Activated T-helper 17 cell treated with anti-CD3 and anti-CD28 coated beads, Interleukin-2, amount 50 U/mL, for 72 hours (primary cell): ENCODE data around the gene HOXA3. TPM values are rescaled to one million over a fixed set of nuclear protein-coding genes. Genes with fewer than 3 reads are reported as not detected.

ENCODE experiments used
- ATAC-seq: fragments of 150-1000 bp; cut with Tn5 transposase; replicated peaks from 2 replicates; pipeline ENCODE4 v1.10.0; 2021; ENCODE audit warnings: mild to moderate bottlenecking, moderate library complexity
- H3K27ac Mint-ChIP-seq: one replicate; pipeline ENCODE4 v1.8.0; 2022; ENCODE audit warnings: mixed read lengths
- H3K27me3 Mint-ChIP-seq: one replicate; pipeline ENCODE4 v1.8.0; 2022; ENCODE audit warnings: mixed read lengths
- H3K36me3 Mint-ChIP-seq: one replicate; pipeline ENCODE4 v1.8.0; 2022; ENCODE audit warnings: low read depth, mild to moderate bottlenecking, mixed read lengths
- H3K4me1 Mint-ChIP-seq: one replicate; pipeline ENCODE4 v1.8.0; 2022; ENCODE audit warnings: mixed read lengths
- H3K4me3 Mint-ChIP-seq: one replicate; pipeline ENCODE4 v1.8.0; 2022; ENCODE audit warnings: mild to moderate bottlenecking, mixed read lengths
- H3K9me3 Mint-ChIP-seq: one replicate; pipeline ENCODE4 v1.8.0; 2022; ENCODE audit warnings: mixed read lengths
- total RNA-seq, 2 donors: library from RNA; stranded (reverse); gene quantifications; one replicate each; pipeline ENCODE4 v1.2.3, GENCODE V29; 2022

Gene HOXA3
- total RNA-seq, 2 donors from 2014 or later, result not detected

GRCh38 chr7:27121684-27122076 is 30.7 kb downstream of the HOXA3 start:
- peaks cover 25% of the 10 kb centered on the region for H3K27me3 Mint-ChIP-seq
- no peak for ATAC-seq
- H3K27ac Mint-ChIP-seq, result no peak overlapping the region

GRCh38 chr7:27119412-27119911 is 32.9 kb downstream of the HOXA3 start:
- Mint-ChIP-seq H3K4me1 (no peaks in the 10 kb centered on the region), H3K27ac (no peak overlapping the region), H3K4me3 (no peak overlapping the region), H3K36me3 (no peaks in the 10 kb centered on the region), H3K9me3 (no peaks in the 10 kb centered on the region), H3K27me3 (peaks cover 6% of the 10 kb centered on the region)
- ATAC-seq, result no peak

More at GRCh38 chr7:27121684-27122076, 30.7 kb downstream of the HOXA3 start:
- no peaks in the 10 kb centered on the region for H3K9me3 Mint-ChIP-seq
- no peak overlapping the region for H3K4me3 Mint-ChIP-seq
- no peaks in the 10 kb centered on the region for H3K36me3 Mint-ChIP-seq
- no peaks in the 10 kb centered on the region for H3K4me1 Mint-ChIP-seq

- no peaks in the 10 kb centered on the region for H3K9me3 Mint-ChIP-seq
Observed at GRCh38 chr7:27118580-27118979, 33.8 kb downstream of the HOXA3 start.

GRCh38 chr7:27117887-27118491 is 34.4 kb downstream of the HOXA3 start:
- Mint-ChIP-seq H3K9me3 (no peaks in the 10 kb centered on the region), H3K4me3 (no peak overlapping the region), H3K27ac (no peak overlapping the region), H3K4me1 (no peaks in the 10 kb centered on the region), H3K36me3 (no peaks in the 10 kb centered on the region), H3K27me3 (peaks cover 3% of the 10 kb centered on the region)
- ATAC-seq, result no peak

More at GRCh38 chr7:27118580-27118979, 33.8 kb downstream of the HOXA3 start:
- Mint-ChIP-seq H3K27ac (no peak overlapping the region), H3K4me3 (no peak overlapping the region), H3K27me3 (no peaks in the 10 kb centered on the region), H3K36me3 (no peaks in the 10 kb centered on the region), H3K4me1 (no peaks in the 10 kb centered on the region)
- no peak for ATAC-seq

- Mint-ChIP-seq H3K27me3 (peaks cover 3% of the 10 kb centered on the region), H3K36me3 (no peaks in the 10 kb centered on the region), H3K4me3 (no peak overlapping the region), H3K9me3 (no peaks in the 10 kb centered on the region), H3K4me1 (no peaks in the 10 kb centered on the region), H3K27ac (no peak overlapping the region)
- no peak for ATAC-seq
Observed at GRCh38 chr7:27116962-27117886, 35.2 kb downstream of the HOXA3 start.

GRCh38 chr7:27116031-27116961 is 36.1 kb downstream of the HOXA3 start:
- Mint-ChIP-seq H3K36me3 (no peaks in the 10 kb centered on the region), H3K27me3 (peaks cover 7% of the 10 kb centered on the region)

GRCh38 chr7:27115221-27116026 is 37.0 kb downstream of the HOXA3 start:
- Mint-ChIP-seq H3K27ac (no peak overlapping the region), H3K9me3 (no peaks in the 10 kb centered on the region), H3K4me3 (no peak overlapping the region), H3K27me3 (peaks cover 7% of the 10 kb centered on the region), H3K4me1 (no peaks in the 10 kb centered on the region), H3K36me3 (no peaks in the 10 kb centered on the region)
- ATAC-seq, result no peak

More at GRCh38 chr7:27116031-27116961, 36.1 kb downstream of the HOXA3 start:
- Mint-ChIP-seq H3K4me3 (no peak overlapping the region), H3K9me3 (no peaks in the 10 kb centered on the region), H3K4me1 (no peaks in the 10 kb centered on the region), H3K27ac (no peak overlapping the region)
- no peak for ATAC-seq

- Mint-ChIP-seq H3K36me3 (no peaks in the 10 kb centered on the region), H3K4me3 (no peak overlapping the region), H3K4me1 (no peaks in the 10 kb centered on the region), H3K27me3 (peaks cover 7% of the 10 kb centered on the region), H3K9me3 (no peaks in the 10 kb centered on the region), H3K27ac (no peak overlapping the region)
- ATAC-seq, result no peak
Observed at GRCh38 chr7:27114881-27115220, 37.5 kb downstream of the HOXA3 start.

- no peak overlapping the region for H3K27ac Mint-ChIP-seq
- no peaks in the 10 kb centered on the region for H3K9me3 Mint-ChIP-seq
- no peak for ATAC-seq
- no peak overlapping the region for H3K4me3 Mint-ChIP-seq
- H3K4me1 Mint-ChIP-seq, result no peaks in the 10 kb centered on the region
- H3K36me3 Mint-ChIP-seq, result no peaks in the 10 kb centered on the region
- H3K27me3 Mint-ChIP-seq, result peaks cover 7% of the 10 kb centered on the region
Observed at GRCh38 chr7:27113991-27114769, 38.2 kb downstream of the HOXA3 start.

- Mint-ChIP-seq H3K9me3 (no peaks in the 10 kb centered on the region), H3K4me3 (no peak overlapping the region), H3K27ac (no peak overlapping the region), H3K4me1 (no peaks in the 10 kb centered on the region), H3K36me3 (no peaks in the 10 kb centered on the region), H3K27me3 (peaks cover 7% of the 10 kb centered on the region)
- ATAC-seq, result no peak
Observed at GRCh38 chr7:27112955-27113949, 39.1 kb downstream of the HOXA3 start.

- no peak for ATAC-seq
- H3K27ac Mint-ChIP-seq, result no peak overlapping the region
- H3K36me3 Mint-ChIP-seq, result no peaks in the 10 kb centered on the region
- H3K27me3 Mint-ChIP-seq, result peaks cover 10% of the 10 kb centered on the region
- no peak overlapping the region for H3K4me3 Mint-ChIP-seq
- no peaks in the 10 kb centered on the region for H3K9me3 Mint-ChIP-seq
- H3K4me1 Mint-ChIP-seq, result peaks cover 3% of the 10 kb centered on the region
Observed at GRCh38 chr7:27112361-27112760, 40.0 kb downstream of the HOXA3 start.

GRCh38 chr7:27111751-27112277 is 40.6 kb downstream of the HOXA3 start:
- ATAC-seq, result no peak
- Mint-ChIP-seq H3K27me3 (peaks cover 10% of the 10 kb centered on the region), H3K4me3 (no peak overlapping the region), H3K27ac (no peak overlapping the region), H3K4me1 (peaks cover 4% of the 10 kb centered on the region), H3K36me3 (no peaks in the 10 kb centered on the region), H3K9me3 (no peaks in the 10 kb centered on the region)
